BJ (cell line): Measurements from ENCODE around the gene TTC9C. TPM values are rescaled to one million over a fixed set of nuclear protein-coding genes. Genes with fewer than 3 reads are reported as not detected.
A peak's percentile ranks its signal among the peaks of the same experiment; 100 is the strongest.
"Not testable (repeated sequence)": the region's sequence is repeated elsewhere in the genome, so short reads cannot be mapped to it uniquely, and the experiment has no call there.

Experiments
- CTCF ChIA-PET: fragments of 350-600 bp; formaldehyde crosslinking; extraction: SDS; loops from one replicate; lab custom pipeline; 2021; ENCODE audit warnings: antibody characterized with exemption, inconsistent platforms; lab: Yijun Ruan, JAX
- POLR2A ChIA-PET: fragments of 300-600 bp; sonication (Branson Sonifier 250); formaldehyde crosslinking; extraction: SDS; loops from one replicate; lab custom pipeline; 2021; ENCODE audit warnings: antibody characterized with exemption; lab: Charles Lee
- DNase-seq: peaks from one replicate; pipeline ENCODE4 v3.0.0-alpha.2; 2011; ENCODE audit warnings: low read depth
- H3K27me3 ChIP-seq: 2 replicates; pipeline ENCODE4 v1.6.0; 2011; ENCODE audit warnings: low read length; ENCODE audit not compliant: control insufficient read depth, insufficient read depth
- H3K36me3 ChIP-seq: 2 replicates; pipeline ENCODE4 v1.5.1; 2011; ENCODE audit warnings: low read length; ENCODE audit not compliant: control insufficient read depth, insufficient read depth
- H3K4me3 ChIP-seq: 2 replicates; pipeline ENCODE4 v1.5.1; 2011; ENCODE audit warnings: low read depth, mild to moderate bottlenecking, control low read depth, low read length
- polyA plus RNA-seq: library from polyadenylated mRNA; depleted of rRNA; stranded (reverse); fragments of >200 nt; gene quantifications from 2 replicates; pipeline ENCODE4 v1.2.3, GENCODE V29; 2011
- TF ChIP-seq, protein P1 (sequence below): IDR thresholded peaks from 2 replicates; pipeline ENCODE4 v1.5.1; 2011; ENCODE audit warnings: low read depth, mild to moderate bottlenecking, control low read depth, inconsistent platforms, low read length, moderate library complexity; ENCODE audit not compliant: insufficient read depth

Gene TTC9C
- polyA plus RNA-seq, 1 experiment, result 31.7 TPM

- TF ChIP-seq, protein P1, sequence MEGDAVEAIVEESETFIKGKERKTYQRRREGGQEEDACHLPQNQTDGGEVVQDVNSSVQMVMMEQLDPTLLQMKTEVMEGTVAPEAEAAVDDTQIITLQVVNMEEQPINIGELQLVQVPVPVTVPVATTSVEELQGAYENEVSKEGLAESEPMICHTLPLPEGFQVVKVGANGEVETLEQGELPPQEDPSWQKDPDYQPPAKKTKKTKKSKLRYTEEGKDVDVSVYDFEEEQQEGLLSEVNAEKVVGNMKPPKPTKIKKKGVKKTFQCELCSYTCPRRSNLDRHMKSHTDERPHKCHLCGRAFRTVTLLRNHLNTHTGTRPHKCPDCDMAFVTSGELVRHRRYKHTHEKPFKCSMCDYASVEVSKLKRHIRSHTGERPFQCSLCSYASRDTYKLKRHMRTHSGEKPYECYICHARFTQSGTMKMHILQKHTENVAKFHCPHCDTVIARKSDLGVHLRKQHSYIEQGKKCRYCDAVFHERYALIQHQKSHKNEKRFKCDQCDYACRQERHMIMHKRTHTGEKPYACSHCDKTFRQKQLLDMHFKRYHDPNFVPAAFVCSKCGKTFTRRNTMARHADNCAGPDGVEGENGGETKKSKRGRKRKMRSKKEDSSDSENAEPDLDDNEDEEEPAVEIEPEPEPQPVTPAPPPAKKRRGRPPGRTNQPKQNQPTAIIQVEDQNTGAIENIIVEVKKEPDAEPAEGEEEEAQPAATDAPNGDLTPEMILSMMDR, result no peak
- Histone ChIP-seq H3K36me3 (no peaks in the 10 kb centered on the region), H3K4me3 (no peak overlapping the region), H3K27me3 (no peaks in the 10 kb centered on the region)
- POLR2A ChIA-PET, result no interaction called here
- DNase-seq, result no peak
- CTCF ChIA-PET, result interaction anchor here (1.4 kb wide), 1 partner anchor 28 kb away, joined by 6 read pairs; no protein-coding TSS in a partner anchor
Measured at GRCh38 chr11:62757846-62758788, 29.8 kb downstream of the TTC9C start.

- not testable (repeated sequence) for DNase-seq, H3K27me3 ChIP-seq, H3K36me3 ChIP-seq, H3K4me3 ChIP-seq
- ChIA-PET POLR2A (interaction anchor here (0.6 kb wide), 1 partner anchor 24 kb away, joined by 7 read pairs; no protein-coding TSS in a partner anchor), CTCF (interaction anchor here (0.6 to 2.7 kb wide), 2 partner anchors 26 to 927 kb away, joined by 3 to 17 read pairs; partner anchors contain the start of gene TMEM179B)
Measured at GRCh38 chr11:62760867-62761227, 32.6 kb downstream of the TTC9C start.

- H3K4me3 ChIP-seq, result peak overlapping the region; percentile 69
- ChIA-PET POLR2A (interaction anchor here (0.6 to 1.4 kb wide), 3 partner anchors 9 to 61 kb away, joined by 3 to 10 read pairs (median 9); partner anchors contain the start of genes POLR2G, STX5 and ZBTB3), CTCF (interaction anchor here (0.6 to 12.0 kb wide), 4 partner anchors 16 to 376 kb away, joined by 3 to 122 read pairs (median 3); partner anchors contain the start of gene TMEM179B)
- TF ChIP-seq, protein P1, result no peak
- no peaks in the 10 kb centered on the region for H3K27me3 ChIP-seq
- H3K36me3 ChIP-seq, result peaks cover 2% of the 10 kb centered on the region
- DNase-seq, result no peak
Measured at GRCh38 chr11:62770778-62771143, 42.5 kb downstream of the TTC9C start.

DNA sequence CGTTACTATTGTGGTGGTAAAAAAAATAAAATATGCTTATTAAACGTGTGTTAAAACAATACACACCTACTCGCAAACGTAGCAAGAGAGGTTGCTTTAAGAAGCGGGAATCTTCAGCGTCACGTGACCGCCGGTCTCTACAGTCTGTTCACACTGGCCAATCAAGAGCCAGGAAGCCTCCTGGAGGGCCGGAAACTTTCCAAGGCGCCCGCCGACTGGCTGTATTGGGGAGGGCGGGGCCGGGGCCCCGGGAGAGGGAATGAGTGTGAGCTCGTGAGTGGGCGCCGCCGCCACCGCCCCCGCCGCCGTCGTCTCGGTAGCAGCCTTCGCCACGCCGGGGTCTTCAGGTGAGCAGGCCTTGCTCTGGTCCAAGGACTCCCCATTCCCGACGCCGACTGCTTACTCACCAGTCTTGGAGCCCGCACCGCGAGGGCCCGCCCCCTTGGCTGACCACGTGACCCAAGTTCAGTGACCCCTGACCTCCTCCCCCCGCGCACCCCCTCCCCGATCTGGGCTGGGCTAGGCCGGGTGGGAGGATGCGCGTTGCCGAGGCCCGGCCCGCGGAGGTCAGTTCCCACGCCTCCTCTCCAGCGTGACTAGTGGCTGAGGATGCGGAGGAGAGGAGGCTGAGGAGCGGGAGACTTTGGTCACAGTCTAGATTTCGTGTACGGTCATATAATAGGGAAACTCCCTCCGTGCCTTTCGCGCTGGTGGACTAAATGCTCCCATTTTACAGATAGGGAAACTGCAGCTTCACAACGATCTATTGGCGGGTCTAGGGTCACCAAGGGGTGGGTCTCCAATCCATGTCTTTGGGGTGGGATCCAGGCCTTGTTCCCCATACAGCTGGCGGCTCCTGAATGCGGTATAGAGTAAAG lies 43.1 kb downstream of the TTC9C start, which contains the start of gene TAF6L:
Gene TAF6L (plus strand): TSS at position 253 of the 878 bp plus-strand sequence. CDS start 4,388 bp downstream, outside the sequence.
- CTCF ChIA-PET, result interaction anchor here (0.6 to 12.0 kb wide), 5 partner anchors 15 to 377 kb away, joined by 3 to 122 read pairs (median 3); partner anchors contain the start of genes SLC3A2 and TMEM179B

DNA sequence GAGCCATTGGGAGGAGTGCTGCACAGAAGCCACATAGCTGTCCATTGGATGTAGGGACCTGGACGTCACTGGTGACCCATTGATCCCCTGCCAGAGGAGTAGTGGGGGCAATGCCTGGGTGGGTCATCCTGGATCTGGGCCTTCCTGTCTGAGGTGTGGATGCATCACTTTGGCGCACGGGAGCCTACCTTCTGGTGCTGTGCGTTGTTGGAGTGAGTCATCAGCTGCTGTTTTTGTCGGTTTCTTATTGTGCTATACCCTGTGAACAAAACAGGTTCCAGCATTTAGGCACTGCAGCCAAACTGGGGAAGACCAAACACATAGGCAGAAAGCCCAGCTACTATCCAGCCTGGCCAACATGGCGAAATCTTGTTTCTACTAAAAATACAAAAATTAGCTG lies 46.1 kb downstream of the TTC9C start:
- ChIA-PET CTCF (interaction anchor here (1.2 to 12.0 kb wide), 2 partner anchors 12 to 107 kb away, joined by 3 to 122 read pairs; partner anchors contain the start of gene TMEM179B), POLR2A (no interaction called here)
- no peak for DNase-seq
- no peak overlapping the region for H3K4me3 ChIP-seq
- TF ChIP-seq, protein P1, result no peak
- H3K27me3 ChIP-seq, result no peaks in the 10 kb centered on the region
- H3K36me3 ChIP-seq, result peaks cover 10% of the 10 kb centered on the region

More for the DNA sequence above, 43.1 kb downstream of the TTC9C start, which contains the start of gene TAF6L:
- DNase-seq, result peak; percentile 80
- H3K36me3 ChIP-seq, result peaks cover 2% of the 10 kb centered on the region
- no peaks in the 10 kb centered on the region for H3K27me3 ChIP-seq
- TF ChIP-seq, protein P1, result no peak
- peak within 1 kb of the TSS; percentile 69 for H3K4me3 ChIP-seq
- POLR2A ChIA-PET, result interaction anchor here (0.6 to 1.4 kb wide), 4 partner anchors 10 to 70 kb away, joined by 3 to 10 read pairs (median 8); partner anchors contain the start of genes POLR2G, STX5 and ZBTB3
